T-helper 17 cell (primary cell): Measurements from ENCODE around the gene RBM20. TPM values are rescaled to one million over a fixed set of nuclear protein-coding genes. Genes with fewer than 3 reads are reported as not detected.

ENCODE experiments used
- ATAC-seq: fragments of 150-1000 bp; cut with Tn5 transposase; 2 replicates; pipeline ENCODE4 v1.10.0; 2021; ENCODE audit warnings: mild to moderate bottlenecking, moderate library complexity
- DNase-seq, 3 donors: peaks; one replicate each; pipeline versions ENCODE4 v3.0.0 to v3.0.0-alpha.2; 2020 to 2021
- H3K9me3 ChIP-seq: one replicate; pipeline ENCODE4 v1.7.0; 2013; ENCODE audit warnings: low read length, mild to moderate bottlenecking; ENCODE audit not compliant: control insufficient read depth, poor library complexity, severe bottlenecking
- H3K27ac Mint-ChIP-seq: one replicate; pipeline ENCODE4 v1.8.0; 2022; ENCODE audit warnings: mild to moderate bottlenecking, moderate library complexity, mixed read lengths
- H3K27me3 Mint-ChIP-seq: one replicate; pipeline ENCODE4 v1.8.0; 2022; ENCODE audit warnings: mixed read lengths
- H3K36me3 Mint-ChIP-seq: one replicate; pipeline ENCODE4 v1.8.0; 2022; ENCODE audit warnings: low read depth, mixed read lengths
- H3K4me1 Mint-ChIP-seq: one replicate; pipeline ENCODE4 v1.8.0; 2022; ENCODE audit warnings: mild to moderate bottlenecking, mixed read lengths
- H3K4me3 Mint-ChIP-seq: one replicate; pipeline ENCODE4 v1.8.0; 2022; ENCODE audit warnings: mild to moderate bottlenecking, moderate library complexity, mixed read lengths
- total RNA-seq, 4 donors: library from RNA in 2 of 4; stranded (reverse) in 2 of 4; gene quantifications; one replicate each; pipeline ENCODE4 v1.2.3 and lab custom pipeline; 2022 to 2026

The RBM20 gene
- total RNA-seq, 2 donors from 2014 or later: not detected

- Mint-ChIP-seq H3K4me3 (peak overlapping the region; percentile 7), H3K27ac (peak overlapping the region; percentile 97), H3K27me3 (no peaks in the 10 kb centered on the region), H3K4me1 (peaks cover 42% of the 10 kb centered on the region), H3K36me3 (peaks cover 3% of the 10 kb centered on the region)
- H3K9me3 ChIP-seq: no peaks in the 10 kb centered on the region
- ATAC-seq (peak; percentile 91), DNase-seq (peak in 2 of 3 donors; percentile 25 to 28)
Measured at GRCh38 chr10:110843031-110843430, 198.9 kb downstream of the RBM20 start.

GRCh38 chr10:110843796-110844616 lies 199.9 kb downstream of the RBM20 start:
- ATAC-seq (no peak), DNase-seq (no peak)
- Mint-ChIP-seq H3K27ac (peak overlapping the region; percentile 97), H3K36me3 (peaks cover 5% of the 10 kb centered on the region), H3K27me3 (no peaks in the 10 kb centered on the region), H3K4me3 (peak overlapping the region; percentile 36), H3K4me1 (peaks cover 44% of the 10 kb centered on the region)
- H3K9me3 ChIP-seq: no peaks in the 10 kb centered on the region

DNA sequence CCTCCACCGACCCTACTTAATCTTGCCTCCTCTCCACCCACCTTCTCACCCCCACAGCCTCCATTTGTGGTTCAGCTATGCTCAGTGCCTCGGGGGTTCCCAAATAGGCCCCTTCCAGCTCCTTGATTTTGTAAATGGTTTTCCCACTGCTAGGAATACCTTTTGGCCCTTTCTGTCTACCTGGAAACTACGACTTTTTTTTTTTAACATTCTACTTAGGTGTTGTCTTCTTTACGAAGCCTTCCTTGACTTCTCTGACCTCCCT lies 200.4 kb downstream of the RBM20 start:
- peaks cover 5% of the 10 kb centered on the region for H3K36me3 Mint-ChIP-seq
- H3K27ac Mint-ChIP-seq: peak overlapping the region; percentile 97
- no peaks in the 10 kb centered on the region for H3K27me3 Mint-ChIP-seq

DNA sequence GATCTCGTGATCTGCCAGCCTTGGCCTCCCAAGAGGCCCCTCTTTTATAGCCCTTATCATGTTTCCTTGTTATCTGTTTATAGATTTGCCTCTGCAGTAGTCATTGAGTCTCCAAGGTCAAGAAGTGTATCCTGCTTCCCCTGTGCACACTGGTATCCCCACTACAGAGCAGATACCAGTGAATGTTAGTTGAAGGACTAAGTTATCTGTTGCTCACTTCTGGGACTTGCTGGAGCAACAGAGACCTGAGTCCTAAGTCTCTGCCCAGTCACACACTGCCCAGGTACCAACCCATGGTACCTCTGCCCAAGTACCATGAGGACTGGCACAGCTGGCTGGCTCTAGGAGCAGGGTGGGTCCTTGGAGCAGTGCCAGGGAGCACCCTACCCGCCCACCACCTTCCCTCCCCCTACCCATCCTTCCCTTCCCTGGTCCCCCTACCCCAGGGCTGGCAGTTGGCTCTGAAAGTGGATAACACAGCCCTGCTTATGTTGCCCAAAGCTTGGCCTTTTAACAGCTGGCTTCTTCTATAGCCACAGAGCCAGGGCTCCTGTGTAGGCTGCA lies 201.1 kb downstream of the RBM20 start:
- Mint-ChIP-seq H3K27ac (peak overlapping the region; percentile 97), H3K36me3 (peaks cover 5% of the 10 kb centered on the region), H3K4me3 (no peak overlapping the region), H3K27me3 (no peaks in the 10 kb centered on the region), H3K4me1 (peaks cover 50% of the 10 kb centered on the region)
- ATAC-seq: no peak
- no peaks in the 10 kb centered on the region for H3K9me3 ChIP-seq
- no peak for DNase-seq

More for the DNA sequence above, 200.4 kb downstream of the RBM20 start:
- DNase-seq (no peak), ATAC-seq (no peak)
- Mint-ChIP-seq H3K4me1 (peaks cover 46% of the 10 kb centered on the region), H3K4me3 (no peak overlapping the region)
- no peaks in the 10 kb centered on the region for H3K9me3 ChIP-seq

GRCh38 chr10:110845756-110846620 lies 201.9 kb downstream of the RBM20 start:
- H3K4me3 Mint-ChIP-seq: no peak overlapping the region
- DNase-seq: no peak
- H3K27ac Mint-ChIP-seq: peak overlapping the region; percentile 97

GRCh38 chr10:110847374-110847773 lies 203.2 kb downstream of the RBM20 start:
- H3K27ac Mint-ChIP-seq: no peak overlapping the region

More at GRCh38 chr10:110845756-110846620, 201.9 kb downstream of the RBM20 start:
- Mint-ChIP-seq H3K36me3 (peaks cover 5% of the 10 kb centered on the region), H3K4me1 (peaks cover 54% of the 10 kb centered on the region), H3K27me3 (no peaks in the 10 kb centered on the region)
- no peaks in the 10 kb centered on the region for H3K9me3 ChIP-seq
- ATAC-seq: no peak

GRCh38 chr10:110848106-110848505 lies 204.0 kb downstream of the RBM20 start:
- no peak overlapping the region for H3K4me3 Mint-ChIP-seq
- H3K9me3 ChIP-seq: no peaks in the 10 kb centered on the region
- peaks cover 57% of the 10 kb centered on the region for H3K4me1 Mint-ChIP-seq

More at GRCh38 chr10:110847374-110847773, 203.2 kb downstream of the RBM20 start:
- Mint-ChIP-seq H3K36me3 (peaks cover 5% of the 10 kb centered on the region), H3K4me1 (peaks cover 57% of the 10 kb centered on the region), H3K4me3 (no peak overlapping the region), H3K27me3 (no peaks in the 10 kb centered on the region)
- DNase-seq: no peak
- no peak for ATAC-seq
- H3K9me3 ChIP-seq: no peaks in the 10 kb centered on the region

DNA sequence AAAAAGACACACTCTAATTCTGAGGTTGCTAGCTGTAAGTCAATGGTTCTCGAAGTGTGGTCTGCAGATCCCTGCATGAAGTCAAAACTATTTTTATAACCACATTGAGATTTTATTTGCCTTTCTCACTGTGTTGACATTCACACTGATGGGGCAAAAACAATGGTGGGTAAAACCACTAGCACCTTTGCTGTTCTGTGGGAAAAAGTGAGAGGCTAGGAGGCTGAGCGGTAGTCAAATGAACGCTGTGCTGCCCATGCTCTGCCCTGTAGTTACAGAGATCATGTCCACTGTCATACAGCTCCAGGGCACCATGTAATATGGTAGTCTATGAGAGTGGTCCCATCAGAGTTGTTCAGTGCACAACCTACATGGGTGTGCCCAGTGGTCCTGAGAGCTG lies 206.0 kb downstream of the RBM20 start:
- Mint-ChIP-seq H3K36me3 (peaks cover 5% of the 10 kb centered on the region), H3K27ac (no peak overlapping the region), H3K4me1 (peaks cover 60% of the 10 kb centered on the region), H3K27me3 (no peaks in the 10 kb centered on the region), H3K4me3 (no peak overlapping the region)
- no peak for ATAC-seq
- no peak for DNase-seq
- H3K9me3 ChIP-seq: no peaks in the 10 kb centered on the region

More at GRCh38 chr10:110848106-110848505, 204.0 kb downstream of the RBM20 start:
- Mint-ChIP-seq H3K36me3 (peaks cover 5% of the 10 kb centered on the region), H3K27me3 (no peaks in the 10 kb centered on the region), H3K27ac (no peak overlapping the region)
- no peak for DNase-seq
- ATAC-seq: no peak

- ATAC-seq (peak; percentile 75), DNase-seq (no peak)
- Mint-ChIP-seq H3K36me3 (peaks cover 5% of the 10 kb centered on the region), H3K4me1 (peaks cover 65% of the 10 kb centered on the region), H3K27ac (peak overlapping the region; percentile 93), H3K4me3 (peak overlapping the region; percentile 73), H3K27me3 (no peaks in the 10 kb centered on the region)
- H3K9me3 ChIP-seq: no peaks in the 10 kb centered on the region
Measured at GRCh38 chr10:110851020-110851612, 207.0 kb downstream of the RBM20 start.

- DNase-seq (no peak), ATAC-seq (no peak)
- H3K27me3 Mint-ChIP-seq: no peaks in the 10 kb centered on the region
- no peaks in the 10 kb centered on the region for H3K9me3 ChIP-seq
- H3K27ac Mint-ChIP-seq: peak overlapping the region; percentile 93
- H3K4me1 Mint-ChIP-seq: peaks cover 59% of the 10 kb centered on the region
- H3K36me3 Mint-ChIP-seq: peaks cover 4% of the 10 kb centered on the region
- peak overlapping the region; percentile 75 for H3K4me3 Mint-ChIP-seq
Measured at GRCh38 chr10:110852255-110852896, 208.2 kb downstream of the RBM20 start.

GRCh38 chr10:110852947-110853346 lies 208.8 kb downstream of the RBM20 start:
- ATAC-seq (no peak), DNase-seq (no peak)
- H3K36me3 Mint-ChIP-seq: peaks cover 2% of the 10 kb centered on the region
- peaks cover 65% of the 10 kb centered on the region for H3K4me1 Mint-ChIP-seq
- no peaks in the 10 kb centered on the region for H3K27me3 Mint-ChIP-seq
- peak overlapping the region; percentile 75 for H3K4me3 Mint-ChIP-seq
- no peaks in the 10 kb centered on the region for H3K9me3 ChIP-seq
- peak overlapping the region; percentile 93 for H3K27ac Mint-ChIP-seq

- peaks cover 67% of the 10 kb centered on the region for H3K4me1 Mint-ChIP-seq
- H3K27me3 Mint-ChIP-seq: no peaks in the 10 kb centered on the region
- peak overlapping the region; percentile 93 for H3K27ac Mint-ChIP-seq
- ATAC-seq (no peak), DNase-seq (no peak)
- H3K9me3 ChIP-seq: no peaks in the 10 kb centered on the region
- H3K36me3 Mint-ChIP-seq: no peaks in the 10 kb centered on the region
- H3K4me3 Mint-ChIP-seq: peak overlapping the region; percentile 25
Measured at GRCh38 chr10:110853921-110854605, 209.9 kb downstream of the RBM20 start.
